Measurements from ENCODE around the gene GPC6.

GPC6 gene

GRCh38 chr13:93228643-93228937 is 2.0 kb downstream of the GPC6 start:
- H2AFZ ChIP-seq (ENCODE audit: low read depth, low read length, severe bottlenecking): no peak overlapping the region
- TF ChIP-seq CTCF (IDR thresholded peaks at IDR 0.05; ENCODE audit: insufficient read depth, low read length, poor library complexity, severe bottlenecking) (no peak), EZH2phosphoT487 (conservative IDR thresholded peaks at IDR 0.05; ENCODE audit: low read length) (no peak)
- no peaks in the 10 kb centered on the region for H3K79me2 ChIP-seq (ENCODE audit: insufficient read depth, low read length)
- no peak overlapping the region for H3K27ac ChIP-seq (ENCODE audit: low read depth, low read length)
- no peak overlapping the region for H3K9ac ChIP-seq (ENCODE audit: low read length)
- H4K20me1 ChIP-seq (ENCODE audit: low read depth, low read length): no peaks in the 10 kb centered on the region
- no peak overlapping the region for H3K4me3 ChIP-seq (ENCODE audit: insufficient read depth, low read length, poor library complexity, severe bottlenecking)
- H3K36me3 ChIP-seq (ENCODE audit: low read length): no peaks in the 10 kb centered on the region
- no peaks in the 10 kb centered on the region for H3F3A ChIP-seq (ENCODE audit: insufficient read depth)
- H3K4me2 ChIP-seq (ENCODE audit: low read depth, low read length, poor library complexity, severe bottlenecking): no peak overlapping the region
- no peaks in the 10 kb centered on the region for H3K9me3 ChIP-seq (ENCODE audit: insufficient read depth, low read length)
- H3K27me3 ChIP-seq (ENCODE audit: low read length): no peaks in the 10 kb centered on the region
- H3K9me2 ChIP-seq (replicated peaks; ENCODE audit: insufficient read depth, low read length): no peaks in the 10 kb centered on the region

- no peak overlapping the region for H3K27ac ChIP-seq (ENCODE audit: low read depth, low read length)
- no peaks in the 10 kb centered on the region for H4K20me1 ChIP-seq (ENCODE audit: low read depth, low read length)
- H3K4me2 ChIP-seq (ENCODE audit: low read depth, low read length, poor library complexity, severe bottlenecking): no peak overlapping the region
- no peak overlapping the region for H2AFZ ChIP-seq (ENCODE audit: low read depth, low read length, severe bottlenecking)
- no peaks in the 10 kb centered on the region for H3K9me3 ChIP-seq (ENCODE audit: insufficient read depth, low read length)
- H3K36me3 ChIP-seq (ENCODE audit: low read length): no peaks in the 10 kb centered on the region
- no peak overlapping the region for H3K9ac ChIP-seq (ENCODE audit: low read length)
- no peak overlapping the region for H3K4me3 ChIP-seq (ENCODE audit: insufficient read depth, low read length, poor library complexity, severe bottlenecking)
- H3K9me2 ChIP-seq (replicated peaks; ENCODE audit: insufficient read depth, low read length): no peaks in the 10 kb centered on the region
- H3K27me3 ChIP-seq (ENCODE audit: low read length): no peaks in the 10 kb centered on the region
- H3F3A ChIP-seq (ENCODE audit: insufficient read depth): no peaks in the 10 kb centered on the region
- no peaks in the 10 kb centered on the region for H3K79me2 ChIP-seq (ENCODE audit: insufficient read depth, low read length)
- no peak for TF ChIP-seq CTCF (IDR thresholded peaks at IDR 0.05; ENCODE audit: insufficient read depth, low read length, poor library complexity, severe bottlenecking)
- no peak for TF ChIP-seq EZH2phosphoT487 (conservative IDR thresholded peaks at IDR 0.05; ENCODE audit: low read length)
Observed at GRCh38 chr13:93230261-93230855, 3.8 kb downstream of the GPC6 start.

GRCh38 chr13:93231867-93232266 is 5.3 kb downstream of the GPC6 start:
- TF ChIP-seq CTCF (IDR thresholded peaks at IDR 0.05; ENCODE audit: insufficient read depth, low read length, poor library complexity, severe bottlenecking): no peak
- no peak for TF ChIP-seq EZH2phosphoT487 (conservative IDR thresholded peaks at IDR 0.05; ENCODE audit: low read length)
- Histone ChIP-seq H3K9me2 (replicated peaks; ENCODE audit: insufficient read depth, low read length) (no peaks in the 10 kb centered on the region), H3K9ac (ENCODE audit: low read length) (no peak overlapping the region), H3K27me3 (ENCODE audit: low read length) (no peaks in the 10 kb centered on the region), H2AFZ (ENCODE audit: low read depth, low read length, severe bottlenecking) (no peak overlapping the region), H3K79me2 (ENCODE audit: insufficient read depth, low read length) (no peaks in the 10 kb centered on the region), H3K4me3 (ENCODE audit: insufficient read depth, low read length, poor library complexity, severe bottlenecking) (no peak overlapping the region), H4K20me1 (ENCODE audit: low read depth, low read length) (no peaks in the 10 kb centered on the region), H3K4me2 (ENCODE audit: low read depth, low read length, poor library complexity, severe bottlenecking) (no peak overlapping the region), H3K27ac (ENCODE audit: low read depth, low read length) (no peak overlapping the region), H3K9me3 (ENCODE audit: insufficient read depth, low read length) (no peaks in the 10 kb centered on the region), H3K36me3 (ENCODE audit: low read length) (no peaks in the 10 kb centered on the region), H3F3A (ENCODE audit: insufficient read depth) (no peaks in the 10 kb centered on the region)
